ENCODE measurements around the gene BBS10. TPM values are rescaled to one million over a fixed set of nuclear protein-coding genes. Genes with fewer than 3 reads are reported as not detected.

Gene BBS10
- total and polyA plus RNA-seq, 2 of the 4 experiments (the other 2 are of a cell fraction) = 4.9 to 10.0 TPM

Small RNAs within 50 kb of the gene (microRNA-seq; reads per million reads assigned to microRNA genes)
- gene RN7SKP172 (ENCODE audit: insufficient read depth, insufficient read length) = not detected

Small RNAs within 50 kb of the gene (small RNA-seq; reads per million reads assigned to genes)
- 0 reads per million in 5 experiments for gene RN7SKP172

Other genes with a start within 250 kb of the BBS10 start
- 24.2 and 48.0 TPM in 2 replicates for gene OSBPL8, start 211.4 kb upstream of the BBS10 start, total RNA-seq (2012; rRNA removed)
- gene OSBPL8, start 211.4 kb upstream of the BBS10 start, polyA plus RNA-seq (2012; rRNA removed) = 16.3 and 17.8 TPM in 2 replicates